ENCODE measurements around the gene TREML1.

The TREML1 gene

GRCh38 chr6:41177695-41178094 lies 23.5 kb upstream of the TREML1 start:
- DNase-seq = no peak

- no peak for DNase-seq
Observed at GRCh38 chr6:41177287-41177686, 23.1 kb upstream of the TREML1 start.

GRCh38 chr6:41176189-41176588 lies 22.0 kb upstream of the TREML1 start:
- no peak for DNase-seq

- no peak for DNase-seq
Observed at GRCh38 chr6:41175084-41175483, 20.9 kb upstream of the TREML1 start.

- no peak for DNase-seq
Observed at GRCh38 chr6:41174610-41175009, 20.5 kb upstream of the TREML1 start.

- DNase-seq = no peak
Observed at GRCh38 chr6:41171908-41172307, 17.8 kb upstream of the TREML1 start.

- DNase-seq = no peak
Observed at GRCh38 chr6:41170547-41171160, 16.5 kb upstream of the TREML1 start.

- peak; percentile 5 for DNase-seq
Observed at GRCh38 chr6:41167173-41167963, 13.2 kb upstream of the TREML1 start.

GRCh38 chr6:41164551-41165120 lies 10.5 kb upstream of the TREML1 start:
- DNase-seq = no peak

GRCh38 chr6:41163419-41163717 lies 9.2 kb upstream of the TREML1 start:
- no peak for DNase-seq

GRCh38 chr6:41162687-41163418 lies 8.7 kb upstream of the TREML1 start, which contains the start of gene TREM2:
Gene TREM2, minus strand, starts transcription at chr6:41163116. Its CDS starts 34 bp downstream, at chr6:41163082.
- DNase-seq = no peak

- DNase-seq = no peak
Observed at GRCh38 chr6:41161851-41162552, 7.9 kb upstream of the TREML1 start.

- DNase-seq = no peak
Observed at GRCh38 chr6:41161380-41161779, 7.2 kb upstream of the TREML1 start.

GRCh38 chr6:41160933-41161332 lies 6.8 kb upstream of the TREML1 start:
- DNase-seq = no peak

- DNase-seq = no peak
Observed at GRCh38 chr6:41159415-41160082, 5.4 kb upstream of the TREML1 start.

GRCh38 chr6:41157323-41157722 lies 3.2 kb upstream of the TREML1 start:
- DNase-seq = no peak

- DNase-seq = no peak
Observed at GRCh38 chr6:41156771-41157170, 2.6 kb upstream of the TREML1 start.

- DNase-seq = no peak
Observed at GRCh38 chr6:41156001-41156400, 1.9 kb upstream of the TREML1 start.

- DNase-seq = no peak
Observed at GRCh38 chr6:41155132-41155805, 1.1 kb upstream of the TREML1 start.

- DNase-seq = no peak
Observed at GRCh38 chr6:41153451-41153850, 696 bp downstream of the TREML1 start.

GRCh38 chr6:41150671-41151070 lies 3.5 kb downstream of the TREML1 start:
- no peak for DNase-seq

- no peak for DNase-seq
Observed at GRCh38 chr6:41147917-41148316, 6.2 kb downstream of the TREML1 start.

Measured in fibroblast of skin of right quadriceps (primary cell).